K562 (cell line): ENCODE measurements around the gene AREL1. TPM values are rescaled to one million over a fixed set of nuclear protein-coding genes. Genes with fewer than 3 reads are reported as not detected.
A peak's percentile ranks its signal among the peaks of the same experiment; 100 is the strongest.

Experiments used
- HMG20B ChIP-seq: fragments of 250-450 bp; sonication (Bioruptor Pico); IDR thresholded peaks from 2 replicates; pipeline ENCODE4 v1.5.0; 2021; ENCODE audit warnings: mild to moderate bottlenecking
- HOMEZ ChIP-seq: fragments of 250-450 bp; sonication (Bioruptor Pico); IDR thresholded peaks from 2 replicates; pipeline ENCODE4 v1.4.0; 2020; ENCODE audit warnings: mild to moderate bottlenecking, moderate library complexity
- ILF3 ChIP-seq: fragments of 450-650 bp; IDR thresholded peaks from 2 replicates; pipeline ENCODE4 v1.6.1; 2018; ENCODE audit warnings: antibody characterized with exemption, mild to moderate bottlenecking, moderate library complexity, borderline replicate concordance
- MEIS2 ChIP-seq: fragments of 450-650 bp; IDR thresholded peaks from 2 replicates; pipeline ENCODE4 v1.6.1; 2014; ENCODE audit warnings: mild to moderate bottlenecking; ENCODE audit not compliant: partially characterized antibody
- NR2C1 ChIP-seq, 2 experiments: fragments of 450-650 bp; IDR thresholded peaks; 2 replicates each; pipeline ENCODE4 v1.6.1; 2017; ENCODE audit warnings: mild to moderate bottlenecking in 2 of 2, antibody characterized with exemption in 1 of 2, inconsistent platforms in 1 of 2, missing compliant biosample characterization in 1 of 2, missing genetic modification characterization in 1 of 2
- PHB ChIP-seq: fragments of 250-450 bp; sonication (Bioruptor Pico); IDR thresholded peaks from 2 replicates; pipeline ENCODE4 v1.5.0; 2021
- RNF219 ChIP-seq: fragments of 250-450 bp; sonication (Bioruptor Pico); IDR thresholded peaks from 2 replicates; pipeline ENCODE4 v1.5.0; 2022; ENCODE audit warnings: mild to moderate bottlenecking
- SNAPC5 ChIP-seq: fragments of 250-450 bp; sonication (Bioruptor Pico); IDR thresholded peaks from 2 replicates; pipeline ENCODE4 v1.8.0; 2021; ENCODE audit warnings: moderate library complexity, mild to moderate bottlenecking, inconsistent platforms
- ZBTB11 ChIP-seq, 3 experiments: fragments of 200-800 bp in 1 of 3; fragments of 250-450 bp in 1 of 3; fragments of 450-650 bp in 1 of 3; sonication (Bioruptor Pico) in 1 of 3; sonication (Bioruptor generic) in 1 of 3; formaldehyde crosslinking in 1 of 3; IDR thresholded peaks; 2 replicates each; pipeline versions ENCODE4 v1.6.1 to v1.8.0; 2016 to 2022; ENCODE audit warnings: mild to moderate bottlenecking in 2 of 3, missing genetic modification characterization in 2 of 3, missing compliant biosample characterization in 1 of 3, moderate library complexity in 1 of 3
- ZC3H8 ChIP-seq: fragments of 450-650 bp; IDR thresholded peaks from 2 replicates; pipeline ENCODE4 v1.6.1; 2017
- ZNF143 ChIP-seq: sonication (generic); formaldehyde crosslinking; IDR thresholded peaks from 2 replicates; pipeline ENCODE4 v1.9.0; 2022; ENCODE audit warnings: mild to moderate bottlenecking, missing genetic modification reagents
- ZNF217 ChIP-seq: sonication (generic); formaldehyde crosslinking; IDR thresholded peaks from 2 replicates; pipeline ENCODE4 v1.8.0; 2022; ENCODE audit warnings: mild to moderate bottlenecking, missing genetic modification reagents
- ZNF239 ChIP-seq: fragments of 250-450 bp; sonication (Bioruptor Pico); IDR thresholded peaks from 2 replicates; pipeline ENCODE4 v1.4.0; 2020; ENCODE audit warnings: mild to moderate bottlenecking
- ZNF311 ChIP-seq: fragments of 250-450 bp; sonication (Bioruptor Pico); IDR thresholded peaks from 2 replicates; pipeline ENCODE4 v1.4.0; 2020; ENCODE audit warnings: mild to moderate bottlenecking, moderate library complexity
- polyA plus RNA-seq, 8 experiments: library from polyadenylated mRNA; depleted of rRNA in 4 of 8; stranded (reverse) in 5 of 8; unstranded in 3 of 8; fragments of >200 nt; fragmentation: Nextera tagmentation in 2 of 8; fragmentation: Illumina TruSeq in 1 of 8; extraction: Ambion mirVana in 2 of 8; extraction: Trizol in 1 of 8; gene quantifications; 2 replicates each; pipeline versions ENCODE4 v1.2.1 to v1.2.3, GENCODE V29; 2011 to 2014; ENCODE audit warnings: inconsistent platforms in 1 of 8, missing spikeins in 1 of 8
- total RNA-seq, 7 experiments: library from RNA; depleted of rRNA in 6 of 7; stranded (reverse); fragments of >200 nt in 6 of 7; fragmentation: Illumina TruSeq in 2 of 7; extraction: Trizol in 2 of 7; gene quantifications; 2 replicates each; pipeline versions ENCODE4 v1.2.1 to v1.2.3, GENCODE V29; 2011 to 2021; ENCODE audit warnings: low replicate concordance in 1 of 7
- TF ChIP-seq, protein P1 (sequence below): sonication (generic); formaldehyde crosslinking; IDR thresholded peaks from 2 replicates; pipeline ENCODE4 v1.8.0; 2022; ENCODE audit warnings: missing genetic modification reagents, mild to moderate bottlenecking, borderline replicate concordance
- TF ChIP-seq, protein P2 (sequence below), 2 experiments: fragments of 450-650 bp in 1 of 2; sonication (generic) in 1 of 2; formaldehyde crosslinking in 1 of 2; IDR thresholded peaks in 1 of 2; conservative IDR thresholded peaks in 1 of 2; 2 replicates each; pipeline versions ENCODE4 v1.6.1 to v1.8.1; 2016 to 2023; ENCODE audit warnings: mild to moderate bottlenecking in 2 of 2, moderate library complexity in 2 of 2, inconsistent platforms in 1 of 2, missing genetic modification reagents in 1 of 2

The AREL1 gene
- total and polyA plus RNA-seq, 9 of the 15 experiments (the other 6 are each of a cell fraction or from before 2014, with no cell fraction given) = 6.0 to 24.8 (median 16.6) TPM

DNA sequence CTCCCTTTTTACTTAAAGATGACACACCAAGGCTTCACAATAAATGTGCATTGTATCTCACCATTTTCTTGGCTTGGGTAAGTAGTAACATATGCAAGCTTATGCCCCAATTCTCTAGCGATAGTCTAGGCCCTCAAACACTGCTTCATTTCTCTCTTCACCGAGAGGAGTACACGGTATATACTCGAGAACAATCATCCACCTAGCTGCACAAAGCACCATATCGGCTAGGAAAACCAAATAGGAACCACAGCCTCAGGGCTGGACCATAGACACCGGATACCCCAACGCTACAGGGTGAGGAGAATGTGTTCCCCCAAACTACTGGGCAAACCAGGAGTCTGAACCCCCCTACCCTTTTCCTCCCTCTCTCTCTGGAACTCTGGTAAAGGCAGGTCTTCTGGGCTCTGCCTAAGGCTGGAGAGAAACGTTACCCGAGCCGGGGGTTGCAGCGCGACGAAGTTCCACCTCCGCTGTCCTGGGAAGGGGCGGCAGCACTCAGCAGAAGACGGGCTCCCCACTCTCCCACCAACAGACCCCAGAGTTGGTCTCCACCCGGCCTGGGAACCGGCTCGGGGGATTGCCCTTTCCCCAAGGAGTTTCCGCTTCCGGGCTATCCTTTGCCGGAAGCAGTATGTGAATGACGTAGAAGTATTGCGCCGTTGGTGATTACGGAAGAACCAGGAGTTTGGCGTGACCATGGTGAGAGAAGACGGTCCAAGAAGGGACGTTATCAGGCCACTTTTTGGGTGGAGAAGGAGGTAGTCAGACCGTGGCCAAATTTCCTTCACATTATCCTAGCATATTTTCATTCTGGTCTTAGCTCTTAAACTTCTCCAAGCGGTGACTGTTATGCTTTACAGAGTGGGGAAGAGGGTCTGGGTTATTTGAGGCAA lies at the start of gene AREL1, which contains the start of gene FCF1 (continued):
- TF ChIP-seq RNF219 = no peak
- no peak for TF ChIP-seq MEIS2
- no peak for TF ChIP-seq HMG20B (CRISPR knock-in tag)
- TF ChIP-seq, protein P1, sequence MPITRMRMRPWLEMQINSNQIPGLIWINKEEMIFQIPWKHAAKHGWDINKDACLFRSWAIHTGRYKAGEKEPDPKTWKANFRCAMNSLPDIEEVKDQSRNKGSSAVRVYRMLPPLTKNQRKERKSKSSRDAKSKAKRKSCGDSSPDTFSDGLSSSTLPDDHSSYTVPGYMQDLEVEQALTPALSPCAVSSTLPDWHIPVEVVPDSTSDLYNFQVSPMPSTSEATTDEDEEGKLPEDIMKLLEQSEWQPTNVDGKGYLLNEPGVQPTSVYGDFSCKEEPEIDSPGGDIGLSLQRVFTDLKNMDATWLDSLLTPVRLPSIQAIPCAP (CRISPR knock-in tag) = no peak
- TF ChIP-seq HOMEZ (CRISPR knock-in tag) = no peak
- TF ChIP-seq, protein P2, sequence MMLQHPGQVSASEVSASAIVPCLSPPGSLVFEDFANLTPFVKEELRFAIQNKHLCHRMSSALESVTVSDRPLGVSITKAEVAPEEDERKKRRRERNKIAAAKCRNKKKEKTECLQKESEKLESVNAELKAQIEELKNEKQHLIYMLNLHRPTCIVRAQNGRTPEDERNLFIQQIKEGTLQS (IDR thresholded peaks at IDR 0.05) = no peak
- TF ChIP-seq, protein P2 (CRISPR knock-in tag; conservative IDR thresholded peaks at IDR 0.05) = no peak
- peak; percentile 98 for TF ChIP-seq NR2C1 (IDR thresholded peaks at IDR 0.05)
- TF ChIP-seq NR2C1 (tag; IDR thresholded peaks at IDR 0.05) = peak; percentile 99
- TF ChIP-seq ILF3 = no peak
- TF ChIP-seq ZNF239 (CRISPR knock-in tag) = no peak
- no peak for TF ChIP-seq ZNF143 (CRISPR knock-in tag)
- peak; percentile 70 to 90 (median 79); a peak in 5 of 6 replicates for TF ChIP-seq ZBTB11 (CRISPR knock-in tag; IDR thresholded peaks at IDR 0.05)
- no peak for TF ChIP-seq ZNF311 (CRISPR knock-in tag)
- TF ChIP-seq SNAPC5 (CRISPR knock-in tag) = no peak
- no peak for TF ChIP-seq ZC3H8
- TF ChIP-seq PHB = no peak
- no peak for TF ChIP-seq ZNF217 (CRISPR knock-in tag)
